Muscle layer of colon (tissue), 2 donors: Measurements from ENCODE around the gene IL20.

Source experiments
- H3K27ac ChIP-seq: one replicate; pipeline ENCODE4 v1.7.0; 2013; ENCODE audit warnings: low read depth, mild to moderate bottlenecking, low read length, moderate library complexity
- H3K27me3 ChIP-seq, 2 donors: one replicate each; pipeline ENCODE4 v1.7.0; 2013; ENCODE audit warnings: low read length in 2 of 2, mild to moderate bottlenecking in 2 of 2; ENCODE audit not compliant: insufficient read depth in 2 of 2, control insufficient read depth in 1 of 2
- H3K36me3 ChIP-seq: one replicate; pipeline ENCODE4 v1.7.0; 2013; ENCODE audit warnings: mild to moderate bottlenecking, low read length; ENCODE audit not compliant: insufficient read depth
- H3K4me1 ChIP-seq: one replicate; pipeline ENCODE4 v1.7.0; 2013; ENCODE audit warnings: mild to moderate bottlenecking, low read length; ENCODE audit not compliant: insufficient read depth
- H3K4me3 ChIP-seq, 2 donors: one replicate each; pipeline ENCODE4 v1.7.0; 2013; ENCODE audit warnings: low read length in 2 of 2, low read depth in 1 of 2, mild to moderate bottlenecking in 1 of 2, moderate library complexity in 1 of 2
- H3K9ac ChIP-seq: one replicate; pipeline ENCODE4 v1.7.0; 2013; ENCODE audit warnings: low read length
- H3K9me3 ChIP-seq: one replicate; pipeline ENCODE4 v1.7.0; 2013; ENCODE audit warnings: mild to moderate bottlenecking, low read length
- donor health status: abdominal sarcoma.
- donor health status: Adenocarcinoma of cecum.

Gene IL20

GRCh38 chr1:206905295-206906164 is 40.1 kb downstream of the IL20 start:
- no peaks in the 10 kb centered on the region for H3K9me3 ChIP-seq
- H3K4me3 ChIP-seq = no peak overlapping the region
- peaks cover 6 to 15% of the 10 kb centered on the region in 2 donors for H3K27me3 ChIP-seq
- H3K9ac ChIP-seq = no peak overlapping the region
- no peaks in the 10 kb centered on the region for H3K4me1 ChIP-seq
- no peak overlapping the region for H3K27ac ChIP-seq
- no peaks in the 10 kb centered on the region for H3K36me3 ChIP-seq

- Histone ChIP-seq H3K9ac (no peak overlapping the region), H3K27me3 (peaks cover 6 to 15% of the 10 kb centered on the region in 2 donors), H3K36me3 (no peaks in the 10 kb centered on the region), H3K9me3 (no peaks in the 10 kb centered on the region), H3K4me1 (no peaks in the 10 kb centered on the region), H3K27ac (no peak overlapping the region), H3K4me3 (no peak overlapping the region)
These were observed 42.0 kb downstream of the IL20 start for GRCh38 chr1:206907304-206907991.

GRCh38 chr1:206908038-206908437 is 42.6 kb downstream of the IL20 start:
- Histone ChIP-seq H3K36me3 (no peaks in the 10 kb centered on the region), H3K27ac (no peak overlapping the region), H3K4me3 (no peak overlapping the region), H3K27me3 (peaks cover 6 to 15% of the 10 kb centered on the region in 2 donors), H3K9ac (no peak overlapping the region), H3K4me1 (no peaks in the 10 kb centered on the region), H3K9me3 (no peaks in the 10 kb centered on the region)

- no peak overlapping the region for H3K9ac ChIP-seq
- H3K27ac ChIP-seq = no peak overlapping the region
- no peaks in the 10 kb centered on the region for H3K36me3 ChIP-seq
- H3K27me3 ChIP-seq = peaks cover 6 to 15% of the 10 kb centered on the region in 2 donors
- peak overlapping the region; percentile 39 to 50 for H3K4me3 ChIP-seq
- H3K4me1 ChIP-seq = no peaks in the 10 kb centered on the region
- no peaks in the 10 kb centered on the region for H3K9me3 ChIP-seq
These were observed 43.9 kb downstream of the IL20 start for GRCh38 chr1:206909161-206909882.

- Histone ChIP-seq H3K9ac (no peak overlapping the region), H3K36me3 (no peaks in the 10 kb centered on the region), H3K27me3 (peaks cover 6 to 15% of the 10 kb centered on the region in 2 donors), H3K27ac (no peak overlapping the region), H3K4me3 (peak overlapping the region; percentile 39 to 50), H3K9me3 (no peaks in the 10 kb centered on the region), H3K4me1 (no peaks in the 10 kb centered on the region)
These were observed 44.5 kb downstream of the IL20 start for GRCh38 chr1:206909883-206910318.

- Histone ChIP-seq H3K4me3 (no peak overlapping the region), H3K36me3 (no peaks in the 10 kb centered on the region)
These were observed 45.7 kb downstream of the IL20 start for GRCh38 chr1:206911064-206911663.

GRCh38 chr1:206912445-206913095 is 47.1 kb downstream of the IL20 start:
- Histone ChIP-seq H3K9me3 (no peaks in the 10 kb centered on the region), H3K4me3 (no peak overlapping the region), H3K36me3 (no peaks in the 10 kb centered on the region), H3K4me1 (no peaks in the 10 kb centered on the region), H3K27me3 (peaks cover 6 to 15% of the 10 kb centered on the region in 2 donors), H3K27ac (no peak overlapping the region), H3K9ac (no peak overlapping the region)

More at GRCh38 chr1:206911064-206911663, 45.7 kb downstream of the IL20 start:
- Histone ChIP-seq H3K9me3 (no peaks in the 10 kb centered on the region), H3K27ac (no peak overlapping the region), H3K4me1 (no peaks in the 10 kb centered on the region), H3K9ac (no peak overlapping the region), H3K27me3 (peaks cover 6 to 15% of the 10 kb centered on the region in 2 donors)

GRCh38 chr1:206913766-206914537 is 48.5 kb downstream of the IL20 start:
- H3K27ac ChIP-seq = no peak overlapping the region

GRCh38 chr1:206915030-206915735 is 49.8 kb downstream of the IL20 start:
- Histone ChIP-seq H3K4me3 (no peak overlapping the region), H3K4me1 (no peaks in the 10 kb centered on the region), H3K27ac (no peak overlapping the region), H3K27me3 (peaks cover under 1 to 3% of the 10 kb centered on the region in 2 donors), H3K9me3 (no peaks in the 10 kb centered on the region), H3K36me3 (no peaks in the 10 kb centered on the region), H3K9ac (no peak overlapping the region)

More at GRCh38 chr1:206913766-206914537, 48.5 kb downstream of the IL20 start:
- no peaks in the 10 kb centered on the region for H3K4me1 ChIP-seq
- no peak overlapping the region for H3K4me3 ChIP-seq
- H3K27me3 ChIP-seq = peaks cover 6 to 13% of the 10 kb centered on the region in 2 donors
- no peak overlapping the region for H3K9ac ChIP-seq
- H3K9me3 ChIP-seq = no peaks in the 10 kb centered on the region
- no peaks in the 10 kb centered on the region for H3K36me3 ChIP-seq
